ENCODE data around the gene CD53. TPM values are rescaled to one million over a fixed set of nuclear protein-coding genes. Genes with fewer than 3 reads are reported as not detected.
A peak's percentile ranks its signal among the peaks of the same experiment; 100 is the strongest.
"Not testable (repeated sequence)": the region's sequence is repeated elsewhere in the genome, so short reads cannot be mapped to it uniquely, and the experiment has no call there.

Gene CD53
- total RNA-seq: 100 to 1,000 TPM; 657 to 659 TPM

- Mint-ChIP-seq H3K9me3 (peaks cover 5% of the 10 kb centered on the region), H3K4me1 (peaks cover 34% of the 10 kb centered on the region), H3K4me3 (peak within 1 kb of the TSS; percentile 97), H3K36me3 (ENCODE audit: low read depth) (peaks cover 60% of the 10 kb centered on the region), H3K27ac (peak within 1 kb of the TSS; percentile 97), H3K27me3 (no peaks in the 10 kb centered on the region)
- POLR2A ChIA-PET: interaction anchor here (0.6 to 8.1 kb wide), 33 partner anchors 7 to 1448 kb away, joined by 3 to 170 read pairs (median 6); partner anchors contain the start of genes DENND2D, GNAI3, KCNA3 and LRIF1
- DNase-seq: peak; percentile 64
- CTCF ChIA-PET: interaction anchor here (0.6 to 3.4 kb wide), 5 partner anchors 18 to 1748 kb away, joined by 3 to 15 read pairs (median 3); no protein-coding TSS in a partner anchor
Measured at GRCh38 chr1:110872745-110873720, at the start of gene CD53. CD53 (plus strand) TSS chr1:110873148; CDS start chr1:110891409, 18,261 bp downstream.

- Mint-ChIP-seq H3K9me3 (peaks cover 8% of the 10 kb centered on the region), H3K27me3 (peaks cover 29% of the 10 kb centered on the region), H3K27ac (no peak overlapping the region), H3K4me1 (no peaks in the 10 kb centered on the region), H3K36me3 (ENCODE audit: low read depth) (peaks cover 4% of the 10 kb centered on the region), H3K4me3 (no peak overlapping the region)
- CTCF ChIA-PET: no interaction called here
- POLR2A ChIA-PET: interaction anchor here (1.5 kb wide), 1 partner anchor 51 kb away, joined by 3 read pairs; no protein-coding TSS in a partner anchor
- no peak for DNase-seq
Measured at GRCh38 chr1:110824192-110824591, 48.8 kb upstream of the CD53 start.

- Mint-ChIP-seq H3K36me3 (ENCODE audit: low read depth) (no peaks in the 10 kb centered on the region), H3K9me3 (no peaks in the 10 kb centered on the region), H3K4me1 (peaks cover 3% of the 10 kb centered on the region), H3K4me3 (no peak overlapping the region), H3K27ac (no peak overlapping the region), H3K27me3 (peaks cover 5% of the 10 kb centered on the region)
- peak; percentile 18 for DNase-seq
- POLR2A ChIA-PET: interaction anchor here (0.9 to 2.8 kb wide), 2 partner anchors 43 to 211 kb away, joined by 3 to 10 read pairs; no protein-coding TSS in a partner anchor
- CTCF ChIA-PET: interaction anchor here (1.0 to 3.7 kb wide), 7 partner anchors 38 to 162 kb away, joined by 3 to 39 read pairs (median 10); no protein-coding TSS in a partner anchor
Measured at GRCh38 chr1:110829955-110830553, 42.9 kb upstream of the CD53 start.

- not testable (repeated sequence) for H3K27me3 Mint-ChIP-seq; DNase-seq; H3K9me3 Mint-ChIP-seq; H3K27ac Mint-ChIP-seq; H3K4me3 Mint-ChIP-seq; H3K36me3 Mint-ChIP-seq (ENCODE audit: low read depth); H3K4me1 Mint-ChIP-seq
- CTCF ChIA-PET: interaction anchor here (1.3 to 1.4 kb wide), 2 partner anchors 50 to 53 kb away, joined by 3 to 4 read pairs; no protein-coding TSS in a partner anchor
- POLR2A ChIA-PET: interaction anchor here (0.8 kb wide), 1 partner anchor 42 kb away, joined by 3 read pairs; no protein-coding TSS in a partner anchor
Measured at GRCh38 chr1:110833779-110834178, 39.2 kb upstream of the CD53 start.

- Mint-ChIP-seq H3K4me3 (no peak overlapping the region), H3K27me3 (peaks cover 1% of the 10 kb centered on the region), H3K27ac (no peak overlapping the region), H3K36me3 (ENCODE audit: low read depth) (no peaks in the 10 kb centered on the region), H3K9me3 (no peaks in the 10 kb centered on the region), H3K4me1 (no peaks in the 10 kb centered on the region)
- ChIA-PET CTCF (no interaction called here), POLR2A (no interaction called here)
- no peak for DNase-seq
Measured at GRCh38 chr1:110846861-110847260, 26.1 kb upstream of the CD53 start.

- CTCF ChIA-PET: no interaction called here
Measured at GRCh38 chr1:110850145-110850544, 22.8 kb upstream of the CD53 start.

GRCh38 chr1:110850627-110851026 lies 22.3 kb upstream of the CD53 start:
- no peak overlapping the region for H3K27ac Mint-ChIP-seq
- no peaks in the 10 kb centered on the region for H3K9me3 Mint-ChIP-seq
- POLR2A ChIA-PET: interaction anchor here (0.7 kb wide), 1 partner anchor 25 kb away, joined by 4 read pairs; no protein-coding TSS in a partner anchor
- H3K36me3 Mint-ChIP-seq (ENCODE audit: low read depth): no peaks in the 10 kb centered on the region
- H3K4me3 Mint-ChIP-seq: no peak overlapping the region
- H3K27me3 Mint-ChIP-seq: peaks cover 6% of the 10 kb centered on the region
- CTCF ChIA-PET: no interaction called here
- no peak for DNase-seq
- H3K4me1 Mint-ChIP-seq: peaks cover 3% of the 10 kb centered on the region

More at GRCh38 chr1:110850145-110850544, 22.8 kb upstream of the CD53 start:
- DNase-seq: no peak
- Mint-ChIP-seq H3K36me3 (ENCODE audit: low read depth) (no peaks in the 10 kb centered on the region), H3K4me1 (peaks cover 3% of the 10 kb centered on the region), H3K27me3 (peaks cover 7% of the 10 kb centered on the region), H3K9me3 (no peaks in the 10 kb centered on the region), H3K27ac (no peak overlapping the region), H3K4me3 (no peak overlapping the region)
- POLR2A ChIA-PET: interaction anchor here (0.7 kb wide), 1 partner anchor 25 kb away, joined by 4 read pairs; no protein-coding TSS in a partner anchor

GRCh38 chr1:110853135-110853534 lies 19.8 kb upstream of the CD53 start:
- ChIA-PET CTCF (no interaction called here), POLR2A (no interaction called here)
- no peak for DNase-seq

GRCh38 chr1:110856410-110856809 lies 16.5 kb upstream of the CD53 start:
- H3K4me3 Mint-ChIP-seq: no peak overlapping the region
- H3K4me1 Mint-ChIP-seq: peaks cover 7% of the 10 kb centered on the region
- H3K9me3 Mint-ChIP-seq: no peaks in the 10 kb centered on the region
- H3K36me3 Mint-ChIP-seq (ENCODE audit: low read depth): no peaks in the 10 kb centered on the region
- POLR2A ChIA-PET: interaction anchor here (0.6 to 1.3 kb wide), 2 partner anchors 23 to 360 kb away, joined by 3 read pairs; no protein-coding TSS in a partner anchor
- H3K27ac Mint-ChIP-seq: no peak overlapping the region
- CTCF ChIA-PET: no interaction called here
- H3K27me3 Mint-ChIP-seq: peaks cover 7% of the 10 kb centered on the region
- DNase-seq: no peak

More at GRCh38 chr1:110853135-110853534, 19.8 kb upstream of the CD53 start:
- Mint-ChIP-seq H3K36me3 (ENCODE audit: low read depth) (no peaks in the 10 kb centered on the region), H3K4me1 (peaks cover 3% of the 10 kb centered on the region), H3K27ac (no peak overlapping the region), H3K4me3 (no peak overlapping the region), H3K27me3 (peaks cover 7% of the 10 kb centered on the region), H3K9me3 (no peaks in the 10 kb centered on the region)

- CTCF ChIA-PET: no interaction called here
- H3K27me3 Mint-ChIP-seq: peaks cover 6% of the 10 kb centered on the region
- H3K9me3 Mint-ChIP-seq: peaks cover 8% of the 10 kb centered on the region
- H3K4me1 Mint-ChIP-seq: peaks cover 9% of the 10 kb centered on the region
- H3K36me3 Mint-ChIP-seq (ENCODE audit: low read depth): peaks cover 4% of the 10 kb centered on the region
- no peak overlapping the region for H3K4me3 Mint-ChIP-seq
- H3K27ac Mint-ChIP-seq: no peak overlapping the region
- DNase-seq: no peak
- POLR2A ChIA-PET: no interaction called here
Measured at GRCh38 chr1:110857964-110858948, 14.7 kb upstream of the CD53 start.

- no peak for DNase-seq
- peaks cover 11% of the 10 kb centered on the region for H3K9me3 Mint-ChIP-seq
- H3K4me1 Mint-ChIP-seq: peaks cover 11% of the 10 kb centered on the region
- H3K36me3 Mint-ChIP-seq (ENCODE audit: low read depth): peaks cover 8% of the 10 kb centered on the region
- ChIA-PET POLR2A (interaction anchor here (1.6 kb wide), 1 partner anchor 31 kb away, joined by 5 read pairs; no protein-coding TSS in a partner anchor), CTCF (no interaction called here)
- H3K27me3 Mint-ChIP-seq: peaks cover 1% of the 10 kb centered on the region
- no peak overlapping the region for H3K27ac Mint-ChIP-seq
- H3K4me3 Mint-ChIP-seq: no peak overlapping the region
Measured at GRCh38 chr1:110859062-110859461, 13.9 kb upstream of the CD53 start.

GRCh38 chr1:110860174-110860573 lies 12.8 kb upstream of the CD53 start:
- Mint-ChIP-seq H3K4me1 (peaks cover 11% of the 10 kb centered on the region), H3K9me3 (peaks cover 20% of the 10 kb centered on the region), H3K27ac (no peak overlapping the region), H3K27me3 (peaks cover 1% of the 10 kb centered on the region), H3K4me3 (no peak overlapping the region), H3K36me3 (ENCODE audit: low read depth) (peaks cover 17% of the 10 kb centered on the region)
- POLR2A ChIA-PET: interaction anchor here (1.3 to 1.6 kb wide), 2 partner anchors 13 to 30 kb away, joined by 5 read pairs; no protein-coding TSS in a partner anchor
- CTCF ChIA-PET: interaction anchor here (0.7 kb wide), 1 partner anchor 40 kb away, joined by 3 read pairs; no protein-coding TSS in a partner anchor
- no peak for DNase-seq

Measured in activated CD4-positive, alpha-beta memory T cell treated with anti-CD3 and anti-CD28 coated beads, Interleukin-2, amount 10 ng/mL, durations not matched to agents 7 days and 5 days (primary cell).